Hematopoietic multipotent progenitor cell treated with erythropoietin and hydrocortisone succinate and interleukin-3 and kit ligand, for 17 days (in vitro differentiated cells): Measurements from ENCODE around the gene ETFB.

Experiments
- DNase-seq: peaks from one replicate; pipeline ENCODE4 v3.0.0-alpha.2; 2015; ENCODE audit warnings: low spot score

ETFB gene

DNA sequence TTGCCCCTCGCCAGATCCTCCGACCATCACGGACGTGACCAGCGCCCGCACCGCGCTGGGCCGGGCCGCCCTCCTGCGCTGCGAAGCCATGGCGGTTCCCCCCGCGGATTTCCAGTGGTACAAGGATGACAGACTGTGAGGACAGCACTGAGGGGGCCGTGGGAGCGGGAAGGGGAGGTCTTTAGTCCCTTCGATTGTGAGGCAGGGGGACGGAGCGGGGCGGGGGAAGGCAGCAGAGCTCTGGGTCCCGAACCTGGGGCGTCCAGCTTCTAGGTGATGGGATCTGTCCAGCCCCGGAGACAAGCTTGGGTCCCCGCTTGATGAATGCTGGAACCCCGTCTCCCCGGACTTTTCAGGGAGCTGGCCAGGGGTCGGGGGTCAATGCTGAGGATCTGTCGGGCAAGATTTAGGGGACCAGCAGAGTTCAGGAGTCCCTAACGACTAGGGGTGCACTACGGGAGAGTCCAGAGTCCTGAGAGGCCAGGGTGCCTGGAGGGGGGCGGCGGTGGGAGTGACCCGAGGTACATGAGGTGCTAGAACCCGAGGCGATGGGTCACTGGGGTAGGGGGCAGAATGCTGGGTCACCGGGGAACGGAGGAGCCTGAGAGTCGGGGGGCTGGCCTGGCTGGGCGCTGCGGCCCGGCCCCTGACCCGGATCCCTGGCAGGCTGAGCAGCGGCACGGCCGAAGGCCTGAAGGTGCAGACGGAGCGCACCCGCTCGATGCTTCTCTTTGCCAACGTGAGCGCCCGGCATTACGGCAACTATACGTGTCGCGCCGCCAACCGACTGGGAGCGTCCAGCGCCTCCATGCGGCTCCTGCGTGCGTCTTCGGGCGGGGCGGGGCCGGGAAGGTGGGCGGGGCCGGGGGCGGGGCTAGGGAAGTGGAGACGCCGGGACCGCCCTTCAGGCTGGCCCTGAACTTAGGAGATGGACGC, 38.9 kb downstream of the ETFB start:
- DNase-seq = peak; percentile 37

DNA sequence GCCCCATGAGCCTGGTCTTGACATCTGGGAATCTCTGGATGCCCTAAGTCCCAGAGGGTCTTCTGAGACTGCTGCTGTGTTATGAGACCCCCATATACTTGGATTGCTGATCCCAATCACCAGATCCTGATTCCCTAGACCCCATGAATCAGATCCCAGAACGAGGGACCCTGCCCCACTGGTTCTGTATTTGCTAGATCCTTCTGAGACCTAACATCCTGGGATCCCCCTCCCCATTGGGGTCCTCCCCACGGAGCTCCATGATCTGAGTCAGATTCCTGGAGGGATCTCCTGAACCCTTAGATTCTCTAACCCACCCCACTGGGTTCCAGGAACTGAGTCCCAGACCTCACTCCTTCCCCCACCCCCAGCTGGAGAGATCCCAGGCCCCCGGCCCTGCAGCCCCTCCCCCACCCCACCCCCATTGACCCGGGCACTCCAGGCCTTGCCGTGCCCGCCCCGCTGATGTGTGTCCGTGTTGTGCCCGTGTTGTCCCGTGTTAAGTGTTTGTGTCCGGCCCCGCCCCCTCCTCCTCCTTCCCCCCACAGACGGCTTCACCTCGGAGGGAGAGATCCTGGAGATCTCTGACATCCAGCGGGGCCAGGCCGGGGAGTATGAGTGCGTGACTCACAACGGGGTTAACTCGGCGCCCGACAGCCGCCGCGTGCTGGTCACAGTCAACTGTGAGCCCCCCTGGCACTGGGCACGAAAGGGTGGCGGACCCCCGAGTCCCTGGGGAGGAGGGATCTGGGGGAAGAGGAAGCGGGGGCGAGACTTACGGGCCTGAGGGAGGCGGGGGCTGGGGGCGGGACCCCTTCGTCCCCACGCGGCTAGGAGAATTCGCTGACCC, 39.7 kb downstream of the ETFB start:
- DNase-seq = no peak

DNA sequence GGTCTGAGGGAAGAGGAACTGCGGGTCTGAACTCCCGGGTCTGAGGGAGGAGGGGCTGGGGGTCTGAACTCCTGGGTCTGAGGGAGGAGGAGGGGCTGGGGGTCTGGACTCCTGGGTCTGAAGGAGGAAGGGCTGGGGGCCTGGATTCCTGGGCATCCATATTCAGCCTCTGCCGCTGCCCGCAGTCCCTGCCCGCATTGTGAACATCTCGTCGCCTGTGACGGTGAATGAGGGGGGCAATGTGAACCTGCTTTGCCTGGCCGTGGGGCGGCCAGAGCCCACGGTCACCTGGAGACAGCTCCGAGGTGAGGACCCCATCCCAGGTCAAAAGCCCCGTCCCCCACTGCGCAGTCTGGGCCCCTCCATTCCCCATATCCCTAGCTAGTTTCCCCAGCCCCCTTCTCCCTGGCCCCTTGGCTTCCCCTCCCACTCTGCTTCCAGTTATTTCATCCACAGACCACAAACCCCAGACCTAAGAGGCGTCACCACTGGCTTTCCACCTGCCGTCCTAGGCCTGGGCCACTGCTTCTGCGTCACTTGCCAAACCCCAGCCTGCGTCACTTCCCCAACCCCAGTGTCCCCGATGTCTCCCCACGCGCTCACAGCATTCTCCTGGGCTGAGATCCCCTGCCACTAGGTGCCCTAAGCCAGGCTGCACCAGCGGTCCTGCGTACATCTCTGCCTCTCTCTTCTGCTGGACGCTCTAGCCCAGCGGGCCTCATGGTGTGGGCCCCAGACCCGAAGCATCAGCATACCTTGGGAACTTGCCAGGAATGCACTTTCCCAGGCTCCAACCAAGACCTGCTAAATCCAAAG, 40.8 kb downstream of the ETFB start:
- no peak for DNase-seq

DNA sequence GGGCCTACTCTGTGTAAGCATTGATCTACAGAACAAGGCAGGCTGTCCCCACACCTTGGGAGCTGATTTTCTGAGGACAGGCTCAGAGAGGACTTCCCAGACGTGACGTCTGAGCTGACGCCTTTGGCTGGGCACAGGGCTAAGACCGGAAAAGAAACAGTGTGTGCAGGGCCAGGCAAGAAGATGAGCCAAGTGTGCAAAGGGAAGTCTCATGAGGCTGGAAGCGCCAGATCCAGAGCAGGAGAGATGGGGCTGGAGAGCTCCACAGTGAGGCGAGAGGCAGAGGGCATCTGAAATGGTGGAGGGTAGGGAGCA, 42.1 kb downstream of the ETFB start:
- no peak for DNase-seq

DNA sequence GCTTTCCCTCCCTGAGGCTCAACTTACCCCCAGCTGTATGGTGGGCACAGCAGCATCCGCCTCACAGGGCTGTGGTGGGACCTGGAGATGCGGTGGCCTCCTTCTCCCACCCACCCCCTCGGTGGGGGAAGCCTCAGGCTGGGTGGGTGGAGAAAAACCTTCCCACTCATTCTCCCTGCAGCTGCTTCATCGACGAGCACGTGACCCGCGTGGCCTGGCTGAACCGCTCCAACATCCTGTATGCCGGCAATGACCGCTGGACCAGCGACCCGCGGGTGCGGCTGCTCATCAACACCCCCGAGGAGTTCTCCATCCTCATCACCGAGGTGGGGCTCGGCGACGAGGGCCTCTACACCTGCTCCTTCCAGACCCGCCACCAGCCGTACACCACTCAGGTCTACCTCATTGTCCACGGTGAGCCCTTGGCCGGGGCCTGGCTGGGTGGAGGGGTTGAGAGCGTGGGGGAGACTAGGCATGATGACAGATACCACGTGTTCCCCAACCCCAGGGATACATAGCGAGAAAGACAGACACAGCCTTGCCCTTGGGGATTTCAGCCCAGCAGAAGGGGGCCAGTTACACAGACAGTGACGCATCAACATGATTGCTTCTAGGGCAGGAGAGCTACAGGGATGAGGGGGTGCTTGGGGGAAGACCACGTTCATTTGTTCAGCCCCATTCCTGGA, 42.6 kb downstream of the ETFB start:
- DNase-seq = no peak

DNA sequence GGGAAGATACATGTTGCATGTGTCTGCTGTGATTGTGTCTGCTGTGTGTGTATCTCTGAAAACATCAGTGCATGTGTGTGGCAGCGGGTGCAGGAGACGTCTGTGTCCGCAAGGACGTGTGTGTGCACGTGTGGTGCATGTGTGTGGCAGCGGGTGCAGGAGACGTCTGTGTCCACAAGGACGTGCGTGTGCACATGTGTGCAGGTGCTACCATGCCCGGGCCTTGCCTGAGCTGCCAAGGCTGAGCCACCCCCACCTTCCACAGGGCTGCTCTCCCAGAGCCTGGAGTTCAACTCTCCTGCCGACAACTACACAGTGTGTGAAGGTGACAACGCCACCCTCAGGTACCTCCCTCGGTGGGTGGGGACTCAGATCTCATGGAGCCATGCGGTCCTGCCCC, 44.4 kb downstream of the ETFB start:
- no peak for DNase-seq

DNA sequence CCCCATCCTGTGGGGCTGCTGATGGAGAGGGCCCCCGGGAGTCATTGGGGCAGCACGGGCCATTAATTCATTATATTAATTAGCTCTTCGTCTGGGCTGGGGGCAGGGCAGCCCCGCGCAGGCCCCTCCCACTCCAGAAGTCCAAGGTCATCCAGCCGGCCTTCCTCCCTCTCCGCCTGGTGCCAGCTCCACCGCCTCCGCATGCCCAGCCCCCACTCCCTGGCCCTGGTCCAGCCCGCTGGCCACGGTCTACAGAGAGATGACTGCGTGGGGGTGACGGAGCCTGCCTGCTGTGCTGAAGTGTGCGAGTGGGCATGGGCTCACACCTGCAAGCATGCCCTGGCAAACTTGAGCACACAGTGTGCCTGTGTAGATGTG, 45.9 kb downstream of the ETFB start:
- no peak for DNase-seq

DNA sequence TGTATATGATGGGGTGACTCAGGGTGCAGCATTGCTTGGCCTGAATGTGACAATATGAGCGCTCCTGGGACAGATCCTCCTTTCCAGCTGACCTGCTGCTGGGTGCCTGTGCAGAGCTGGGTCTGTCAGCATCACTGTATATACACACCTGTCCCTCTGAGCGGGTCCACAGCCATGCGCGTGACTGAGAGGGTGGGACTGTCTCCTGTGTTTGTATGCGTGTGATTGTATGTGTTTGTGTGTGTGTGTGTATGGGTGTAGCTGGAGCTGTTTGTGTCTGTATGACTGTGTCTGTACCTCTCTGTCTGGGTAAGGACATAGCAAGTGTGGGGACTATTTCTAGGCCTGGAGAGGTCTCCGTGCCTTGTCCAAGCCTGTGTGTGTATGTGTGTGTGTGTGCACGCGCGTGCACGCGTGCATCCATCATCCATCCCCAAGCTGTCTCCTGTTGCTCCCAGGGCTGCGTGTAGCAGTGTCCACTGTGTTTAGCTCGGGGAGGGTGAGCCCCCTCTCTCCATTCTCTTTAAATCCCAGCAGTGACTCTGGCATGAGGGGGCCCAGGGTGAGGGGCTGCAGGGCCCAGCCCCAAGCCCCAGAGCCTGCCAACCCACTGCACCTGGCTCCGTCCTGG, 46.4 kb downstream of the ETFB start:
- DNase-seq = no peak

DNA sequence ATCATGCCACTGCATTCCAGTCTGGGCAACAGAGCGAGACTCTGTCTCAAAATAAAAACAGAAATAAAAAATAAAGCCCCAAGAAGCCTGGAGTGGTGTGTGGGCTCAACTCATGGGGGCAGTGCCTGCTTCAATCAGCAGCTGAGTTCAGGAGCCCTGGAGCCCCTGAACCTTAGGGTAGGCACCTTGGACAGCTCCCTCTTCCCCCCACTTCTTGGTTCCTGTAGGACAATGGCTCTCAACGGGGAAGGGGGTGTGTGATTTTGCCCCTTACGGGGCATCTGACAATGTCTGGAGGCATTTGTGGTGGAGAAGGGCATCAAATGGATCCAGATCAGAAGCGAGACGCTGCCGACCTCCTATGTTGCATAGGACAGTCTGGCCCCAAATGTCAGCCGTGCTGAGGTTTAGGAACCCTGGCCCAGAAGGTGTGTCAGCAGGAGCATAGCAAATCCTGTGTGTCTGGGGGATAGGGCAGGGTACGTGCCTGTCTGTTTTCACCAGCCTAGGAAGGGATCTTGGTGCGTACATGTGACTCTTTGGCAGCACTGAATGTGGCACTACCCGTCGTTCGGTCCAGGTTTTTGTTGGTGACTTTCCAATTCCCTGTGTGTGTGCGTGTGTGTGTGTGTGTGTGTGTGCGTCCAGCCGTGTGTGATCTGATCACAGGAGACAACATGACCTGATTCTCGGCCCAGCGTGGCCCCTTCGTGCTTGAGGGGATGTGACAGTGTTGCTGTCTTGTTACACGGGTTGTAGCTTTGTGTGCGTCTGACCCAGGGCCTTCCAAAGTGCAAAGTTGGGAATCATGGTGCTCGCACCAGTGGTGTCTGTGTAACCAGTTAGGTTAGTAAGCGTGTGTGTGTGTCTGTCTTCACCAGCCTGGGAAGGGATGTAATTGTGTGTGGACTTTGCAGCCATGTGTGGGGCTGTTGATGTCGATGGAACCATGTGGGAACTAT, 47.2 kb downstream of the ETFB start:
- DNase-seq = no peak

DNA sequence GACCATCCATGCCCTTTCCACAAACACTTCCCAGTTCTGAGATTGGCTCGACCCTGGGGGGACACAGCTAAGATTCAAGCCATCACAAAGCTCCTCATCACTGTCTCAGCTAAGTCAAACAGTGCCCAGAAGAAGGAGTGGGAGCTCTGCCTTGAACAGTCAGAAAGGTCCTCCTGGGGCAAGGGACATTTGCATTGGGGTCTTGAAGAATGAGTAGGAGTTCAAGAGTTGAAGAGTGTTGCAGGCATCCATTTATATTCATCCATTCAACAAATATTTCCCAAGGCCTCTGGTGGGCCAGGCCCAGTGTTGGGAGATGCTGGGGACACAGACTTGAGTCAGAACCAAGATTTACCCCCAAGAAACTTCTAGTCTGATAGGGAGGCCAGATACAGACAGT, 48.2 kb downstream of the ETFB start:
- no peak for DNase-seq

DNA sequence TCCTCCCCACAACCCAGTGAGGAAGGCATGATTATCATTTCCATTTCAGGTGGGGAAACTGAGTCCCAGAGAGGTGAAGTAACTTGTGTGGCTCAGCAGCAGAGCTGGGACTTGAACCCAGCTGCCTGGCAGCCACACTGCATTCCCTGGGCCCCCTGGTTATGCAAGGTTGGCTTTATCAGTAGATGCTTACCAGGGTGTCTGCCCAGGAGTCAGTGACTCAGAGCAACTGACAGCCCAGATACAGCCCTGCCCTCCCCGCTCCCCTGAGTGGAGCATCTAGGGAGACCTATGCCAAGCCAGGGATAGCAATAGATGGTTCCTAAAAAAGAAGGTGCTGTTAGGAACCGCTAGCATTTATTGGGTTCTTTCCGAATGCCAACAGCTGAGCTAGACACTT, 48.8 kb downstream of the ETFB start:
- DNase-seq = no peak

DNA sequence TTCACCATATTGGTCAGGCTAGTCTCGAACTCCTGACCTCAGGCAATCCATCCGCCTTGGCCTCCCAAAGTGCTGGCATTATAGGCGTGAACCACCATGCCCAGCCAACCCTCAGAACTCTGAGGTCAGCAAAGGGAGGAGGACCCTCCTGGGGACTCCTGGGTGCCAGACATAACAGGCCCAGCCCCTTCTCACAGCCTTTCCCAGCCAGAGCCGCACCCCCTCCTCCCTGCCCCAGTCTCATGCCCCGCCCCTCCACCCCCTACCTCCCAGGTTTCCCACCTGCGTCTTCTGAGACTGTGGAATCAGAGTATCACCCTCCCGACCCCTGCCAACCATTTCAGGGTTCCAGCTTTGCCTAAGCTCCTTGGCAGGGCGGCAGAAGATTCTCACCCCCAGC, 49.5 kb downstream of the ETFB start:
- DNase-seq = no peak

DNA sequence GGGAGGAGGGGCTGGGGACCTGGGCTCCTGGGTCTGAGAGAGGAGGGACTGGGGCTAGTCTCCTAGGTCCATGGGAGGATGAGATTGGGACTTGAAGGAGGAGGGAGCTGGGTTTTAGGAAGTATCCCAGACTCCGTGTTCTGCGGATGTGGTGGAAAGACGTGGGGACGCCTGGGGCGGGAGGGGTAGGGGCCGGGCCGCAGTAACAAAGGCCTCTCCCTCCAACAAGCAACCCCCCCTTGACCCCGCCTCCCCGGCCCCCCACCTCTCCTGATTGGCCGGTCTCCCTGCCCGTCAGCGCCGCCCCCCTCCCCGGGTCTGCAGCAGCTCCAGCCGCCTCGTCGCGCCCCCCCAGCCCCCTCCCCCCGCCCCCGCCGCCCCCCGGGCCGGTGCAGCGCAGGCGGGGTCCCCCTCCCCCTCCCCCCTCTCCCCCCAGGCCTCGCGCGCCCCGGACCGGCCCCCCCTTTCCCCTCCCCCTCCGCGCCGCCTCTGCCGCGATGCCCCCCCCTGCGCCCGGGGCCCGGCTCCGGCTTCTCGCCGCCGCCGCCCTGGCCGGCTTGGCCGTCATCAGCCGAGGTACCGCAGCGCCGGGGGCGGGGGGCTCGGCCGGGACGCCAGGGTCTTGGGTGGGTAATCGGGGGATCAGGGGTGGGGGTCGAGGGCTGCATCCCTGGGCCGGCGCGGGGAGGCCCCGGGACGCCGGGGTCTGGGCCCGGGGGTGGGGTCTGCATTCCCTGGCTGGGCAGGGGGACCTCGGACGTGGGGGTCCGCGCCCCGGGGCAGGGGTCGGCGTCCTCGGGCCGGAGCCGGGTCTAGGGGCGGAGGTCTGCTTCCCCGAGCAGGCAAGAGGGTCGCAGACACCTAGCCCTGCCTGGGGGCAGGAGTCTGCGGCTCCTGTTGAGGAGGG, 54.6 kb downstream of the ETFB start, which contains the start of gene IGLON5:
Gene IGLON5 (plus strand): TSS at position 294 of the 907 bp plus-strand sequence. CDS start 204 bp downstream, at position 498.
- no peak for DNase-seq

DNA sequence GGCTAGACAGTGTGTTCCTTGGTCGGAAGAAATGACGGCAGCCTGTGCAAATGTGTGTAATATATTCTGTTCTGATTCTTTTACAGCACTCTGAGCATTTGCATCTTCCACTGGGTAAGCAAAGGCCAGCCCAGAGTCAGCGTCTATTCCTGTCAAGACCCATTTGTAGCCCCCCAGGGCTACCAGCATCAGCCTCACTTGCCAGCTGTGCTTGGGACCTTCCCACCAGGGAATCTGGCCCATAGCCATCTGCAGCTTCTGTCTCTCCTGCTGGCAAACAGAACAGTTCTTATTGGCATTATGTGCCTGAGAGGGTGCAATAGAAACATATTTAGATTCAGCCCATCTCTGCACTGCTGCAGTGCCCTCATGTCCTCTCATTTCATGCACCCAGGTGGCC, 60.7 kb downstream of the ETFB start:
- no peak for DNase-seq

DNA sequence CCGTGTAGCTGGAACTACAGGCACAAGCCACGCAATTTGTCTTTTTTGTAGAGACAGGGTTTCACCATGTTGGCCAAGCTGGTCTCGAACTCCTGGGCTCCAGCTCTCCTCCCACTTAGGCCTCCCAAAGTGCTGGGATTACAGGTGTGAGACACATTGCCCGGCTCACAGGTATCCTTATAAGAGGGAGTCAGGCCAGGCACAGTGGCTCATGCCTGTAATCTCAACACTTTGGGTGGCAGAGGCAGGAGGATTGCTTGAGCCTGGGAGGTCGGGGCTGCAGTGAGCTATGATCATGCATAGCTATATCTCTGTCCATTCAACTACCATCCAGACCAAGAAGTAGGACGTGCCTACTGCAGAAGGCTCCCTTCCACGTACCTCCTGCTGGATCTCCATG, 64.9 kb downstream of the ETFB start:
- no peak for DNase-seq

DNA sequence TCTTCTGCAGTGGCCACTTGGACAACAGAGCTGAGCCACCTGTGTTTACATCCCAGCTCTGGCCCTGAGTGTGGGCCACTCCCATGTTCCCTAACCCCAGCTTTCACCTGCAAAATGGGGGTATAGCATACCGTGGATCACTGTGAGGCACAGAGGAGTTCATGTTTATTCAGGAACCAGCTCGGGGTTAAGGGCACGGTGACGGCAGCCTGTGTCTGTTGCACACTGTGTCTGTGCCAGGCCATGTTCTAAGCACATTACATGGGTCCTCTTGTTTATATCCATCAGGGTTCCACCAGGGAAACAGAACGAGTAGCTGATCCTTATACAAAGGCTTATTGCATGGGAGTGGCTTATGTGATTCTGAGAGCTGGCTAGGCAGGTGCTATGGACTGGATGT, 68.8 kb downstream of the ETFB start:
- DNase-seq = no peak

DNA sequence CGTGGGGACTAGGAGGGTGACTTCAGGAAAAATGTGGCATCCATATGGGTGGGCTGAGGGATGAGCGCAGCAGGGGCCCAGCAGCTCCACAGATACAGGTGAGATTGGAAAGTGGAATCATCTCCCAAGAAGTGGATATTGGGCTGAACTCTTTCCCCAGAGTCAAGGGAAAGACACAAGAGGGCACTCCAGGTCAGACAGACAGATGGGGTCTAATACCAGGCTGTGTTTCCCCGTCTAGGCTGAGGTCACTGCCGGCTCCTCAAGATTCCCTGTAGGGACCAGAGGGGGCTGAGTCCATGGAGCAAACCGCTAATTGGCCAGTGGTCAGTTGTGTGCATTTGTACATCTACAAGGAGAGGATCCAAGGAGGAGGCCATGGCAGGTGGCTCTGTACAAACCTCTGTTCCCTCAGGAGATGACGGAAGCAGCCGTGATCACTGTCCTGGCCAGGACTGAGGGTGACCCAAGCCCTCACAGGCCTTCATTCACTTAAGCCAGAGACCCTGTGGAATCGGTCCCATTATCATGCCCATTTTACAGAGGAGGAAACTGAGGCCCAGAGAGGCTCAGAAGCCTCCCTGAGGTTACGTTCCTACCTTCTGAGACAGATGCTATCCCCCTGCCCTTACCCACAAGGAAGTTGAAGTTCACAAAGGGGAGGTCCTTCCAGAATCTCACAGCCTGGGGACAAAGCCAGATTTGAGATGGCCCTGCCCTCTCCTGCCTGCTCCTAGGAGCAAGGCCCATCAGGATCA, 69.7 kb downstream of the ETFB start:
- no peak for DNase-seq

DNA sequence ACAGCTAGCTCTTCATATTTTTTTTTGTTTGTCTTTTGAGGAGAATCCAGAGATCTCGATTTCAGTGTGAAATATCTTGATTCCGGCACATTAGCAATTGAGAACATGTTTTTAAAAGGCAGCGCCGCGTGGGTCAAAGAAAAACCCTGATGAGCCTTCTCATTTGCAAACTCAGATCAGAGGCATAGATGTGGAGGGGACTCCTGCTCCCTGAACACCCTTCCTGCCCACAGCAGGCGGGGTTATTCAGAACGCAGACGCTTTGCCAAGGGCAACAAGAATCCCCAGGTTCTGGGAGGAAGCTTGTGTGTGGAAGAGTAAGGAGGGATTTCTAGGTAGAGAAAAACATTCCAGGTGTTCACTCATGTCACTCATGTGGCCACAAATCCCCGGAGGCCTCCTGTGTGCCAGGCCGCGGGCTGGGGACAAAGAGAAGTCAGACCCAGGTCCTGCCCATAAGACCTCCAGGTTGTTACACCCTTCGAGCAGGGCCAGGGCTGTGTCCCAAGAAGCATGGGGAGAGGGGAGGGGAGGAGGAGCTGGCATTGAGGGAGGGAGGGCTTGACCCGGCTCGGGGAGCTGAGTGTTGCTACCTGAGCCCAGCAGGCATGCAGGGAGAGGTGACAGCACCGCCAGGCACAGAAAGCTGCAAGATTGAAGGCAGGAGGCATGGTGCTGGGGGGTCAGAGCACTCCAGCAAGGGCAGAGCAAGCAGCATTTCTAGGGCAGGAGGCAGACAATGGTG, 70.6 kb downstream of the ETFB start:
- no peak for DNase-seq
